K562 (cell line): ENCODE data around the gene ABHD17C. TPM values are rescaled to one million over a fixed set of nuclear protein-coding genes. Genes with fewer than 3 reads are reported as not detected.

ENCODE experiments used
- ATAC-seq: fragments of 200-7000 bp; cut with Tn5 transposase; 3 replicates; pipeline ENCODE4 v1.9.1; 2020; ENCODE audit warnings: moderate library complexity
- BruUV-seq: library from RNA; stranded (reverse); fragments of 400-500 nt; replicated peaks from 2 replicates; lab custom pipeline; 2021; lab: Mats Ljungman, UMichigan
- CTCF ChIA-PET: fragments of 300-600 bp; formaldehyde crosslinking; extraction: SDS; loops from one replicate; lab custom pipeline; 2021; ENCODE audit warnings: low intra/inter-chr PET ratio; lab: Yijun Ruan, JAX
- POLR2A ChIA-PET: fragments of 300-600, 350-650 bp; sonication (Branson Sonifier 250); formaldehyde crosslinking; extraction: SDS; loops from one replicate; lab custom pipeline; 2021; ENCODE audit warnings: antibody characterized with exemption, inconsistent platforms; lab: Yijun Ruan, JAX
- DNase-seq, 4 experiments: peaks; one replicate each; pipeline versions ENCODE4 v3.0.0 to v3.0.0-alpha.2; 2011 to 2018; ENCODE audit warnings: low spot score in 3 of 4, mixed read lengths in 3 of 4; ENCODE audit errors: extremely low read depth in 1 of 4
- FAIRE-seq: peaks from 2 replicates; lab custom pipeline; 2011; peaks lifted over from hg19 to GRCh38; lab: Jason Lieb, UNC
- H2AFZ ChIP-seq: 2 replicates; pipeline ENCODE4 v1.6.0; 2011; ENCODE audit warnings: low read depth, low read length, control low read depth, inconsistent platforms
- H3K27ac ChIP-seq: fragments of 200-600 bp; 3 replicates; pipeline ENCODE4 v1.8.0; 2011; ENCODE audit warnings: low read depth, mild to moderate bottlenecking, control low read depth, inconsistent platforms, low read length, moderate library complexity, mixed read lengths; ENCODE audit errors: extremely low read depth
- H3K27me3 ChIP-seq, 2 experiments: fragments of 300-600 bp in 1 of 2; 2 replicates in 1 of 2; 3 replicates in 1 of 2; pipeline versions ENCODE4 v1.6.0 to v1.8.0; 2011; ENCODE audit warnings: inconsistent platforms in 2 of 2, low read length in 2 of 2, mild to moderate bottlenecking in 1 of 2, mixed read lengths in 1 of 2, moderate library complexity in 1 of 2; ENCODE audit not compliant: control insufficient read depth in 2 of 2, insufficient read depth in 2 of 2
- H3K36me3 ChIP-seq: fragments of 300-600 bp; 3 replicates; pipeline ENCODE4 v1.8.0; 2011; ENCODE audit warnings: mild to moderate bottlenecking, low read length, inconsistent platforms; ENCODE audit not compliant: control insufficient read depth, insufficient read depth
- H3K4me1 ChIP-seq, 2 experiments: fragments of 200-600 bp in 1 of 2; replicated peaks in 1 of 2; 2 replicates in 1 of 2; 3 replicates in 1 of 2; pipeline versions ENCODE4 v1.5.1 to v1.8.0; 2011; ENCODE audit warnings: inconsistent platforms in 2 of 2, low read length in 2 of 2, mild to moderate bottlenecking in 1 of 2, mixed read lengths in 1 of 2, moderate library complexity in 1 of 2; ENCODE audit not compliant: control insufficient read depth in 2 of 2, insufficient read depth in 2 of 2
- H3K4me2 ChIP-seq: 2 replicates; pipeline ENCODE4 v1.6.1; 2011; ENCODE audit warnings: low read length, control low read depth, inconsistent platforms, mixed read lengths; ENCODE audit not compliant: insufficient read depth
- H3K4me3 ChIP-seq: fragments of 200-600 bp; sonication (generic), shearing (Covaris generic); 2 replicates; pipeline ENCODE4 v1.5.1; 2016; ENCODE audit warnings: control low read depth, inconsistent platforms
- H3K79me2 ChIP-seq: fragments of 200-600 bp; 3 replicates; pipeline ENCODE4 v1.8.0; 2011; ENCODE audit warnings: low read length, inconsistent platforms; ENCODE audit not compliant: control insufficient read depth, insufficient read depth
- H3K9ac ChIP-seq, 2 experiments: 2 replicates each; pipeline versions ENCODE4 v1.6.0 to v1.6.1; 2011; ENCODE audit warnings: low read depth in 2 of 2, low read length in 2 of 2, control low read depth in 1 of 2, inconsistent platforms in 1 of 2, mild to moderate bottlenecking in 1 of 2, mixed read lengths in 1 of 2; ENCODE audit not compliant: insufficient read depth in 1 of 2
- H3K9me1 ChIP-seq: one replicate; pipeline ENCODE4 v1.6.0; 2011; ENCODE audit warnings: inconsistent platforms, mild to moderate bottlenecking, low read length, moderate library complexity; ENCODE audit not compliant: control insufficient read depth, insufficient read depth
- H3K9me3 ChIP-seq: replicated peaks from 2 replicates; pipeline ENCODE4 v1.5.1; 2011; ENCODE audit warnings: low read depth, low read length, inconsistent platforms; ENCODE audit not compliant: control insufficient read depth, insufficient read depth
- H4K20me1 ChIP-seq: replicated peaks from 2 replicates; pipeline ENCODE4 v1.6.1; 2011; ENCODE audit warnings: low read length, inconsistent platforms, mixed read lengths; ENCODE audit not compliant: control insufficient read depth, insufficient read depth
- ARID2 ChIP-seq: fragments of 450-650 bp; IDR thresholded peaks from 2 replicates; pipeline ENCODE4 v1.6.1; 2017; ENCODE audit warnings: antibody characterized with exemption, mild to moderate bottlenecking
- BCL6 ChIP-seq: fragments of 250-450 bp; sonication (Bioruptor Pico); IDR thresholded peaks from 2 replicates; pipeline ENCODE4 v1.4.0; 2020
- CREB3 ChIP-seq: fragments of 450-650 bp; conservative IDR thresholded peaks from 2 replicates; pipeline ENCODE4 v1.6.1; 2016; ENCODE audit warnings: missing genetic modification characterization, low read depth, mild to moderate bottlenecking, missing compliant biosample characterization, moderate library complexity
- CXXC5 ChIP-seq: fragments of 250-450 bp; sonication (Bioruptor Pico); IDR thresholded peaks from 2 replicates; pipeline ENCODE4 v1.8.0; 2022; ENCODE audit warnings: inconsistent platforms, mild to moderate bottlenecking, moderate library complexity
- IRF2 ChIP-seq: sonication (generic); formaldehyde crosslinking; IDR thresholded peaks from 2 replicates; pipeline ENCODE4 v1.8.1; 2022; ENCODE audit warnings: mild to moderate bottlenecking, missing genetic modification reagents
- PHF20 ChIP-seq: fragments of 450-650 bp; IDR thresholded peaks from 2 replicates; pipeline ENCODE4 v1.6.1; 2018; ENCODE audit not compliant: partially characterized antibody
- SOX6 ChIP-seq: fragments of 450-650 bp; IDR thresholded peaks from 2 replicates; pipeline ENCODE4 v1.6.1; 2014; ENCODE audit warnings: mild to moderate bottlenecking
- XRCC5 ChIP-seq: fragments of 200-400 bp; formaldehyde crosslinking; IDR thresholded peaks from 2 replicates; pipeline ENCODE4 v1.6.1; 2017; ENCODE audit warnings: low read depth, mild to moderate bottlenecking, low read length
- ZNF143 ChIP-seq: sonication (generic); formaldehyde crosslinking; IDR thresholded peaks from 2 replicates; pipeline ENCODE4 v1.9.0; 2022; ENCODE audit warnings: mild to moderate bottlenecking, missing genetic modification reagents
- ZSCAN32 ChIP-seq: fragments of 450-650 bp; formaldehyde crosslinking; IDR thresholded peaks from 2 replicates; pipeline ENCODE4 v1.4.0; 2020; ENCODE audit warnings: mild to moderate bottlenecking, moderate library complexity
- whole genome bisulfite sequencing: fragments of 100-300 bp; shearing (Covaris generic); methylation state at CpG from one replicate; pipeline ENCODE4 v1.1.6; 2016; ENCODE audit warnings: low coverage, mixed read lengths; ENCODE audit not compliant: insufficient coverage; ENCODE audit errors: missing lambda C conversion rate; 5-methylcytosine and 5-hydroxymethylcytosine counted together
- in situ Hi-C: fragments of 300-500 bp; cut with MboI; formaldehyde crosslinking; loops from 4 replicates; pipeline ENCODE4 v1.15.0; 2018; ENCODE audit warnings: inconsistent platforms, mixed read lengths
- intact Hi-C: fragments of 100-400 bp; cut with micrococcal nuclease; formaldehyde crosslinking; loops from 2 replicates; pipeline ENCODE4 v1.14.2; 2022
- polyA plus RNA-seq, 8 experiments: library from polyadenylated mRNA; depleted of rRNA in 4 of 8; stranded (reverse) in 5 of 8; unstranded in 3 of 8; fragments of >200 nt; fragmentation: Nextera tagmentation in 2 of 8; fragmentation: Illumina TruSeq in 1 of 8; extraction: Ambion mirVana in 2 of 8; extraction: Trizol in 1 of 8; gene quantifications; 2 replicates each; pipeline versions ENCODE4 v1.2.1 to v1.2.3, GENCODE V29; 2011 to 2014; ENCODE audit warnings: inconsistent platforms in 1 of 8, missing spikeins in 1 of 8
- total RNA-seq, 7 experiments: library from RNA; depleted of rRNA in 6 of 7; stranded (reverse); fragments of >200 nt in 6 of 7; fragmentation: Illumina TruSeq in 2 of 7; extraction: Trizol in 2 of 7; gene quantifications; 2 replicates each; pipeline versions ENCODE4 v1.2.1 to v1.2.3, GENCODE V29; 2011 to 2021; ENCODE audit warnings: low replicate concordance in 1 of 7
- TF ChIP-seq, protein P1 (sequence below): fragments of 450-650 bp; formaldehyde crosslinking; IDR thresholded peaks from 2 replicates; pipeline ENCODE4 v1.4.0; 2020; ENCODE audit warnings: mild to moderate bottlenecking, moderate library complexity

Gene ABHD17C
- total and polyA plus RNA-seq, 9 of the 15 experiments (the other 6 are each of a cell fraction or from before 2014, with no cell fraction given), result 0.04 to 0.42 (median 0.19) TPM; not detected in 1

DNA sequence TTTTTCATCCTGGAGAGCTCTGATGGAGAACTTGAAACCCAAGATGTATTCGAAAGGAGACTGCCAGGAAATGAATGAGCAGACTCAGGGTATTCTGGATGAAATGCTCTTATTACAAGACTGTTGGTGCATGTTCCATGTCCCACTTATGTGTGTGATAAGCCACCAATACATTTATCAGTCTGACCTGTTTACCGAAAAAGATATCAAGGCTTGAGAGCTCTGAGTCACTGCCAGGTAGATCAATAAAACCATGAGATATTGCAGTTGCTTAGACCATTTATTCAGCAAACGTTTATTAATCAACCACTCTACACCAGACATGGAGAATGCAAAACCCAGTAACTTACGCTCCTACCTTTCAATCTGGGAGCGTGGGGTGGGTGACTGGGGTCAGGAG is 101.3 kb downstream of the ABHD17C start (continued):
- TF ChIP-seq XRCC5 (no peak), ZSCAN32 (CRISPR knock-in tag) (no peak), ZNF143 (no peak), BCL6 (CRISPR knock-in tag) (no peak), PHF20 (no peak), ARID2 (no peak), SOX6 (no peak)

DNA sequence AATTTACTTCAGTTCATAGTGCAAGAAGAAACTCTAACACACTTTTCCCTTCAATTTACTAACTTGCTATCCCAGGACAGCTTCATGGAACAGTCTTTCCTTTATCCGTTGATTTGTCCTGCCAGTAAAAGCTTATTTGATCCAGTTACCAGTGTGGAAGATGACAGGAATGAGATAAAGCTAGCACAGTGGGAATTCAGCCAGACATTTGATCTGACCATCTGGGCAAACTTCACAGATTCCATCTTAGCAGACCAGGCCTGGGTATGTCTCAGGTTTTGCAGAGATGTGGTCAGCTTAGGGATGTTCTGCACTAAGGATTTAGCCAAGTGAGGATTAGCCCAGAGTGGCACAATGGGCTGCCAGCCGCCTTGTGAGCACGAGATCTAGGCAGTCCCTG is 103.8 kb downstream of the ABHD17C start:
- no TSS peak for BruUV-seq
- Histone ChIP-seq H3K9me1 (no peaks in the 10 kb centered on the region), H3K79me2 (no peaks in the 10 kb centered on the region), H3K36me3 (no peaks in the 10 kb centered on the region), H3K9ac (no peak overlapping the region), H3K27ac (no peak overlapping the region), H3K4me2 (no peak overlapping the region), H3K4me1 (no peaks in the 10 kb centered on the region), H3K9me3 (peaks cover 1% of the 10 kb centered on the region; the same call in 1 of the 2 replicates), H4K20me1 (no peaks in the 10 kb centered on the region), H3K4me3 (no peak overlapping the region), H3K27me3 (peaks cover 0 to 11% of the 10 kb centered on the region in 2 experiments; a peak in 4 of 5 replicates), H2AFZ (no peak overlapping the region)
- 0% methylated on average over 3 of the region's 3 CpGs for WGBS
- FAIRE-seq (no peak), DNase-seq (no peak), ATAC-seq (no peak)
- ChIA-PET CTCF (no interaction called here), POLR2A (interaction anchor here (1.1 kb wide), 1 partner anchor 15 kb away, joined by 4 read pairs; no protein-coding TSS in a partner anchor)
- in situ Hi-C loops, result no loop called here
- intact Hi-C loops, result no loop called here
- TF ChIP-seq CREB3, result no peak
- no peak for TF ChIP-seq IRF2 (CRISPR knock-in tag)
- no peak for TF ChIP-seq ZSCAN32 (CRISPR knock-in tag)
- TF ChIP-seq CXXC5 (CRISPR knock-in tag), result no peak
- TF ChIP-seq, protein P1, sequence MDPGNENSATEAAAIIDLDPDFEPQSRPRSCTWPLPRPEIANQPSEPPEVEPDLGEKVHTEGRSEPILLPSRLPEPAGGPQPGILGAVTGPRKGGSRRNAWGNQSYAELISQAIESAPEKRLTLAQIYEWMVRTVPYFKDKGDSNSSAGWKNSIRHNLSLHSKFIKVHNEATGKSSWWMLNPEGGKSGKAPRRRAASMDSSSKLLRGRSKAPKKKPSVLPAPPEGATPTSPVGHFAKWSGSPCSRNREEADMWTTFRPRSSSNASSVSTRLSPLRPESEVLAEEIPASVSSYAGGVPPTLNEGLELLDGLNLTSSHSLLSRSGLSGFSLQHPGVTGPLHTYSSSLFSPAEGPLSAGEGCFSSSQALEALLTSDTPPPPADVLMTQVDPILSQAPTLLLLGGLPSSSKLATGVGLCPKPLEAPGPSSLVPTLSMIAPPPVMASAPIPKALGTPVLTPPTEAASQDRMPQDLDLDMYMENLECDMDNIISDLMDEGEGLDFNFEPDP (CRISPR knock-in tag), result no peak
